Coronary artery (tissue), 2 donors: Measurements from ENCODE around the gene SEMA3B.

Experiments used
- DNase-seq: peaks from one replicate; pipeline ENCODE4 v3.0.0-alpha.2; 2017; ENCODE audit warnings: low spot score
- H3K27ac ChIP-seq, 2 donors: fragments of 200-600 bp; sonication (generic); one replicate each; pipeline ENCODE4 v1.5.1; 2016 to 2019
- H3K4me3 ChIP-seq: fragments of 200-600 bp; sonication (generic); 2 replicates; pipeline ENCODE4 v1.5.1; 2016; ENCODE audit warnings: mild to moderate bottlenecking, moderate library complexity
- CTCF ChIP-seq: fragments of 200-600 bp; sonication (generic); IDR thresholded peaks from one replicate; pipeline ENCODE4 v1.5.1; 2019; ENCODE audit warnings: antibody characterized with exemption

Gene SEMA3B

GRCh38 chr3:50293079-50293801 is 24.3 kb downstream of the SEMA3B start:
- DNase-seq: peak; percentile 72
- TF ChIP-seq CTCF: no peak
- peak overlapping the region; percentile 94 for H3K4me3 ChIP-seq
- peak overlapping the region; percentile 88 to 89 for H3K27ac ChIP-seq

GRCh38 chr3:50294089-50294488 is 25.1 kb downstream of the SEMA3B start:
- Histone ChIP-seq H3K27ac (no peak overlapping the region), H3K4me3 (no peak overlapping the region)
- no peak for DNase-seq
- TF ChIP-seq CTCF: no peak

GRCh38 chr3:50294492-50295403 is 25.8 kb downstream of the SEMA3B start:
- H3K27ac ChIP-seq: no peak overlapping the region

GRCh38 chr3:50295553-50296431 is 26.8 kb downstream of the SEMA3B start:
- Histone ChIP-seq H3K4me3 (no peak overlapping the region), H3K27ac (no peak overlapping the region)
- DNase-seq: peak; percentile 68
- TF ChIP-seq CTCF: no peak

More at GRCh38 chr3:50294492-50295403, 25.8 kb downstream of the SEMA3B start:
- TF ChIP-seq CTCF: no peak
- DNase-seq: peak; percentile 74
- H3K4me3 ChIP-seq: no peak overlapping the region

- no peak overlapping the region for H3K4me3 ChIP-seq
- no peak for TF ChIP-seq CTCF
- peak; percentile 75 for DNase-seq
- H3K27ac ChIP-seq: no peak overlapping the region
Measured at GRCh38 chr3:50296721-50297383, 27.9 kb downstream of the SEMA3B start.

- no peak for DNase-seq
- no peak for TF ChIP-seq CTCF
- no peak overlapping the region for H3K4me3 ChIP-seq
- H3K27ac ChIP-seq: no peak overlapping the region
Measured at GRCh38 chr3:50297384-50297775, 28.4 kb downstream of the SEMA3B start.
